Peyer's patch (tissue), 4 donors: ENCODE data around the gene RAMAC. TPM values are rescaled to one million over a fixed set of nuclear protein-coding genes. Genes with fewer than 3 reads are reported as not detected.
"Not testable (repeated sequence)": the region's sequence is repeated elsewhere in the genome, so short reads cannot be mapped to it uniquely, and the experiment has no call there.

Experiments used
- DNase-seq, 3 donors: peaks; one replicate each; pipeline ENCODE4 v3.0.0-alpha.2; 2017 to 2019
- H3K27ac ChIP-seq, 4 donors: fragments of 200-600 bp; sonication (generic); one replicate each; pipeline ENCODE4 v1.5.1; 2016 to 2019
- H3K27me3 ChIP-seq, 2 donors: fragments of 200-600 bp; sonication (generic); one replicate each; pipeline ENCODE4 v1.5.1; 2019
- H3K36me3 ChIP-seq, 3 donors: fragments of 200-600 bp; sonication (generic); one replicate each; pipeline ENCODE4 v1.5.1; 2016 to 2019
- H3K4me1 ChIP-seq, 4 donors: fragments of 200-600 bp; sonication (generic); one replicate each; pipeline ENCODE4 v1.5.1; 2016 to 2019
- H3K4me3 ChIP-seq, 4 donors: fragments of 200-600 bp; sonication (generic); 1 replicate in 3 of 4; 2 replicates in 1 of 4; pipeline ENCODE4 v1.5.1; 2016 to 2019; ENCODE audit warnings: mild to moderate bottlenecking in 1 of 4
- H3K9me3 ChIP-seq, 4 donors: fragments of 200-600 bp; sonication (generic); one replicate each; pipeline ENCODE4 v1.5.1; 2016 to 2019; ENCODE audit warnings: mild to moderate bottlenecking in 1 of 4
- POLR2A ChIP-seq, 2 donors: fragments of 450-650 bp; IDR thresholded peaks; one replicate each; pipeline ENCODE4 v1.5.1; 2017; ENCODE audit warnings: antibody characterized with exemption in 2 of 2, mild to moderate bottlenecking in 2 of 2, moderate library complexity in 2 of 2
- total RNA-seq, 4 donors: library from RNA; depleted of rRNA; stranded (reverse); fragments of >200 nt; gene quantifications; one replicate each; pipeline ENCODE4 v1.1.0, GENCODE V29; 2016
- TF ChIP-seq, protein P1 (sequence below), 6 experiments: fragments of 450-650 bp in 4 of 6; fragments of 200-600 bp in 2 of 6; sonication (generic) in 1 of 6; IDR thresholded peaks; one replicate each; pipeline ENCODE4 v1.5.1; 2017 to 2019; ENCODE audit warnings: antibody characterized with exemption in 6 of 6, mild to moderate bottlenecking in 3 of 6, moderate library complexity in 1 of 6

RAMAC gene
- total RNA-seq, 4 donors from 2014 or later = 4.5 to 13.0 (median 10.9) TPM

- H3K27me3 ChIP-seq = no peaks in the 10 kb centered on the region
- H3K36me3 ChIP-seq = peaks cover 0 to 37% (median 0%) of the 10 kb centered on the region in 3 donors
- no peak for DNase-seq
- TF ChIP-seq, protein P1, sequence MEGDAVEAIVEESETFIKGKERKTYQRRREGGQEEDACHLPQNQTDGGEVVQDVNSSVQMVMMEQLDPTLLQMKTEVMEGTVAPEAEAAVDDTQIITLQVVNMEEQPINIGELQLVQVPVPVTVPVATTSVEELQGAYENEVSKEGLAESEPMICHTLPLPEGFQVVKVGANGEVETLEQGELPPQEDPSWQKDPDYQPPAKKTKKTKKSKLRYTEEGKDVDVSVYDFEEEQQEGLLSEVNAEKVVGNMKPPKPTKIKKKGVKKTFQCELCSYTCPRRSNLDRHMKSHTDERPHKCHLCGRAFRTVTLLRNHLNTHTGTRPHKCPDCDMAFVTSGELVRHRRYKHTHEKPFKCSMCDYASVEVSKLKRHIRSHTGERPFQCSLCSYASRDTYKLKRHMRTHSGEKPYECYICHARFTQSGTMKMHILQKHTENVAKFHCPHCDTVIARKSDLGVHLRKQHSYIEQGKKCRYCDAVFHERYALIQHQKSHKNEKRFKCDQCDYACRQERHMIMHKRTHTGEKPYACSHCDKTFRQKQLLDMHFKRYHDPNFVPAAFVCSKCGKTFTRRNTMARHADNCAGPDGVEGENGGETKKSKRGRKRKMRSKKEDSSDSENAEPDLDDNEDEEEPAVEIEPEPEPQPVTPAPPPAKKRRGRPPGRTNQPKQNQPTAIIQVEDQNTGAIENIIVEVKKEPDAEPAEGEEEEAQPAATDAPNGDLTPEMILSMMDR (IDR thresholded peaks at IDR 0.05) = no peak
- no peak for TF ChIP-seq POLR2A (IDR thresholded peaks at IDR 0.05)
- H3K27ac ChIP-seq = no peak overlapping the region
- H3K4me1 ChIP-seq = peaks cover 0 to 13% (median 6%) of the 10 kb centered on the region in 4 donors
- H3K4me3 ChIP-seq = no peak overlapping the region
- H3K9me3 ChIP-seq = no peaks in the 10 kb centered on the region
Observed at GRCh38 chr15:83015361-83015760, 29.4 kb downstream of the RAMAC start.

GRCh38 chr15:83016906-83017305, 30.9 kb downstream of the RAMAC start:
- no peak for DNase-seq
- no peak for TF ChIP-seq POLR2A (IDR thresholded peaks at IDR 0.05)
- TF ChIP-seq, protein P1 (IDR thresholded peaks at IDR 0.05) = no peak
- no peak overlapping the region for H3K4me3 ChIP-seq
- peaks cover 0 to 46% (median 0%) of the 10 kb centered on the region in 3 donors for H3K36me3 ChIP-seq
- no peaks in the 10 kb centered on the region for H3K9me3 ChIP-seq
- peaks cover 0 to 7% (median 1%) of the 10 kb centered on the region in 4 donors for H3K4me1 ChIP-seq
- H3K27me3 ChIP-seq = no peaks in the 10 kb centered on the region
- no peak overlapping the region for H3K27ac ChIP-seq

DNA sequence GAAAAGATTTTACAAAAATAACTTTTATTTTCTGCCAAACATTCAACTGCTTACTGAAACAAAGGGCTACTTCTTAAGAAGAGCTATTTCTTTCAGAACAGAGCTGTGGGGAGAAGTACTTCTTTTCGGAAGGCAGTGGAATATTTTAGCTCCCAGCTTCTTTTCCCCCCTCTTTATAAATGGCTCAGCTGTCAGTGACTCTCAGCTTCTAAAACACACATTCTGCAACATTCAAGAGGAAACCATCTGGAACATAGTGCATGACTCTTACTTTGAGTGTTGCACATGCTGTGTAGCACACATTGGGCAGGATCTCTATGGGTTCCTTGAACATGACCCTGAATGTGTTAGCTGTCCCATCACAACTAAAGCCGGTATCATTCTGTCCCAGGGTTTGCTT, 32.4 kb downstream of the RAMAC start:
- Histone ChIP-seq H3K36me3 (peaks cover 0 to 51% (median 0%) of the 10 kb centered on the region in 3 donors), H3K9me3 (no peaks in the 10 kb centered on the region), H3K27me3 (no peaks in the 10 kb centered on the region), H3K4me3 (no peak overlapping the region), H3K4me1 (no peaks in the 10 kb centered on the region), H3K27ac (no peak overlapping the region)
- DNase-seq = no peak
- TF ChIP-seq, protein P1 (IDR thresholded peaks at IDR 0.05) = no peak
- no peak for TF ChIP-seq POLR2A (IDR thresholded peaks at IDR 0.05)

DNA sequence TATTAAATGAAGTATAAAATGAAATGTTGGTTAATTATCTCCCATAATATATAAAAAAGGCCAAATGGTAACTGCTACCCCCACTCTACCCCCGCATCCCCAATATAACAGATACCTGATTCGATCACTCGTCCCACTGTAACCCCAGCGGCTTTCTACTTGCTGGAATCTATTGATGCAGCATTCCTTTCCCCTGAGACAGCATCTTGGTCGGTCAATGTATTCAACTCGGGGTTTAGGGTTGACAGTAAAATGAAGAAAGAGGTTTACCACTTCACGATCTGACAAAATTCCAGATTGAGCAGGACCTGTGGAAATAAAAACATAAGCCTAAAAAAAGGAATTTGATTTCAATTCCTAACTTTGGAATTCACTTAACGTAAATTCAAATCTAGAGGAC, 44.0 kb downstream of the RAMAC start:
- H3K27ac ChIP-seq = no peak overlapping the region
- no peak overlapping the region for H3K4me3 ChIP-seq
- no peaks in the 10 kb centered on the region for H3K27me3 ChIP-seq
- peaks cover 0 to 35% (median 0%) of the 10 kb centered on the region in 3 donors for H3K36me3 ChIP-seq
- H3K4me1 ChIP-seq = no peaks in the 10 kb centered on the region
- no peak for DNase-seq
- TF ChIP-seq POLR2A (IDR thresholded peaks at IDR 0.05) = no peak
- TF ChIP-seq, protein P1 (IDR thresholded peaks at IDR 0.05) = no peak
- H3K9me3 ChIP-seq = no peaks in the 10 kb centered on the region

GRCh38 chr15:83031234-83031633, 45.2 kb downstream of the RAMAC start:
- peaks cover 0 to 35% (median 0%) of the 10 kb centered on the region in 3 donors for H3K36me3 ChIP-seq
- not testable (repeated sequence) for H3K27me3 ChIP-seq, H3K9me3 ChIP-seq, H3K27ac ChIP-seq, DNase-seq, H3K4me1 ChIP-seq, H3K4me3 ChIP-seq

GRCh38 chr15:83036253-83036652, 50.2 kb downstream of the RAMAC start:
- no peak for DNase-seq
- TF ChIP-seq, protein P1 (IDR thresholded peaks at IDR 0.05) = no peak
- TF ChIP-seq POLR2A (IDR thresholded peaks at IDR 0.05) = no peak
- Histone ChIP-seq H3K9me3 (no peaks in the 10 kb centered on the region), H3K4me3 (no peak overlapping the region), H3K27me3 (no peaks in the 10 kb centered on the region), H3K36me3 (peaks cover 0 to 29% (median 0%) of the 10 kb centered on the region in 3 donors), H3K27ac (no peak overlapping the region), H3K4me1 (no peaks in the 10 kb centered on the region)
